ENCODE measurements around the gene RGS18.

RGS18 gene

DNA sequence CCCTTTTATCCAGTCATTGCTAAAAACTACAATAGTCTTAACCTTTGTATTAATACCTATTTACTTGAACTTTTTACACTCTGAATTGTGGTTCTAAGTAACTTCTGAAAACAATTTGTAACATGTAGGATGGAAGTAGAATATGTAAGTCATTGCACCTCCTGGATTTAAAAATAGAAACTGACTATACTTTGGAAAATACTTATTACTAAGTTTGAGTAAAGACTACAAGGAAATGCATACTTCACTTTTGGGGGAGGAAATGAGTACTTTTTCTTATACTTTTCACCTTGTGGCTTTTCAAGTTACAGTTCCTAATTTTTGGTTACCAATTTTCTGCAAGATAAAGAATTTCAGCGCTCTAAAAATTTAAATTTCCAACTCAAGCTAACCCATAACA, 8.7 kb downstream of the RGS18 start:
- TF ChIP-seq SPI1 (IDR thresholded peaks at IDR 0.05; ENCODE audit: borderline replicate concordance, low read depth) (0 out of 2 replicates have a peak, but pooled peaks have one; percentile 6), GABPA (IDR thresholded peaks at IDR 0.05; ENCODE audit: low read depth) (no peak)
- Histone ChIP-seq H3K27ac (replicated peaks) (peak overlapping the region; percentile 64), H3K4me3 (replicated peaks; ENCODE audit: insufficient read depth, low read length) (no peak overlapping the region), H3K27me3 (ENCODE audit: insufficient read depth, poor library complexity, severe bottlenecking) (no peaks in the 10 kb centered on the region)
- no peak for DNase-seq (ENCODE audit: low read depth in 1 of 2, low spot score in 1 of 2)

DNA sequence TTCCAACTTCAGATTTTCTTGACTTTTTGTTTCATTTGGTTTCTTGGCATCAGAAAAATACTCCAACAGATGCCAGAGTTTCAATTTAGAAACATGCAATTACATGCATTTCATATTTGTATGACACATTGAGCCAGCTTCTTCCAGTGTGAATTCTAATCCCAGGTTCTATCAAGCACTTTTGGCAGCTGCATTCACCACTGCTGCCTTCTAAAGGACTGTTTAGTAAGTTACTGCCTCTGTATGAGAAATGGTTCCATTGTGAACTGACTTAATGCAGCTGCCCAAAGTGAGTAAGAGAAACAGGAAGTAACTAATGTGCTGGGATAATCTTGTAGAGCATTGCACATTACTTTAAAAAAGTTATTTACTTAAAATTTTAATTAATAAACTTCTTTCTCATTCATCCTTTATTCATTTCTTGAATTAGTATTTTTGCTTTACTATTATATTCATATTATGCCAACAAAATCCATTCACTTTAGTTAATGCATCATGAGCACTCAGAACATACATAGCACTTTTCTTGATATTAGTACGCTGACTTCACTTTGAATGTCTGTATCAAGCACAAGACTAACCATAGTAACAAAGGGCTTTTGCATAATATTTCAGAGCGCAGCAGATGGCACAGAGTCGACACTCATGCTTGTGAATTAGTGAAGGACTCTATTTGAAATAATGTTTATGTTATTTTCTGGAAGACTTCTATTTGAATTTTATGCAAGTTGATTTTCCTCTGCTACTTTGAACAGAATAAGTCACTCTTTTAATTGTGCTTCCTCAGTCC, 9.8 kb downstream of the RGS18 start:
- TF ChIP-seq, protein P1, sequence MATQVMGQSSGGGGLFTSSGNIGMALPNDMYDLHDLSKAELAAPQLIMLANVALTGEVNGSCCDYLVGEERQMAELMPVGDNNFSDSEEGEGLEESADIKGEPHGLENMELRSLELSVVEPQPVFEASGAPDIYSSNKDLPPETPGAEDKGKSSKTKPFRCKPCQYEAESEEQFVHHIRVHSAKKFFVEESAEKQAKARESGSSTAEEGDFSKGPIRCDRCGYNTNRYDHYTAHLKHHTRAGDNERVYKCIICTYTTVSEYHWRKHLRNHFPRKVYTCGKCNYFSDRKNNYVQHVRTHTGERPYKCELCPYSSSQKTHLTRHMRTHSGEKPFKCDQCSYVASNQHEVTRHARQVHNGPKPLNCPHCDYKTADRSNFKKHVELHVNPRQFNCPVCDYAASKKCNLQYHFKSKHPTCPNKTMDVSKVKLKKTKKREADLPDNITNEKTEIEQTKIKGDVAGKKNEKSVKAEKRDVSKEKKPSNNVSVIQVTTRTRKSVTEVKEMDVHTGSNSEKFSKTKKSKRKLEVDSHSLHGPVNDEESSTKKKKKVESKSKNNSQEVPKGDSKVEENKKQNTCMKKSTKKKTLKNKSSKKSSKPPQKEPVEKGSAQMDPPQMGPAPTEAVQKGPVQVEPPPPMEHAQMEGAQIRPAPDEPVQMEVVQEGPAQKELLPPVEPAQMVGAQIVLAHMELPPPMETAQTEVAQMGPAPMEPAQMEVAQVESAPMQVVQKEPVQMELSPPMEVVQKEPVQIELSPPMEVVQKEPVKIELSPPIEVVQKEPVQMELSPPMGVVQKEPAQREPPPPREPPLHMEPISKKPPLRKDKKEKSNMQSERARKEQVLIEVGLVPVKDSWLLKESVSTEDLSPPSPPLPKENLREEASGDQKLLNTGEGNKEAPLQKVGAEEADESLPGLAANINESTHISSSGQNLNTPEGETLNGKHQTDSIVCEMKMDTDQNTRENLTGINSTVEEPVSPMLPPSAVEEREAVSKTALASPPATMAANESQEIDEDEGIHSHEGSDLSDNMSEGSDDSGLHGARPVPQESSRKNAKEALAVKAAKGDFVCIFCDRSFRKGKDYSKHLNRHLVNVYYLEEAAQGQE (IDR thresholded peaks at IDR 0.05; ENCODE audit: insufficient replicate concordance, low read depth), result no peak
- TF ChIP-seq, protein P2, sequence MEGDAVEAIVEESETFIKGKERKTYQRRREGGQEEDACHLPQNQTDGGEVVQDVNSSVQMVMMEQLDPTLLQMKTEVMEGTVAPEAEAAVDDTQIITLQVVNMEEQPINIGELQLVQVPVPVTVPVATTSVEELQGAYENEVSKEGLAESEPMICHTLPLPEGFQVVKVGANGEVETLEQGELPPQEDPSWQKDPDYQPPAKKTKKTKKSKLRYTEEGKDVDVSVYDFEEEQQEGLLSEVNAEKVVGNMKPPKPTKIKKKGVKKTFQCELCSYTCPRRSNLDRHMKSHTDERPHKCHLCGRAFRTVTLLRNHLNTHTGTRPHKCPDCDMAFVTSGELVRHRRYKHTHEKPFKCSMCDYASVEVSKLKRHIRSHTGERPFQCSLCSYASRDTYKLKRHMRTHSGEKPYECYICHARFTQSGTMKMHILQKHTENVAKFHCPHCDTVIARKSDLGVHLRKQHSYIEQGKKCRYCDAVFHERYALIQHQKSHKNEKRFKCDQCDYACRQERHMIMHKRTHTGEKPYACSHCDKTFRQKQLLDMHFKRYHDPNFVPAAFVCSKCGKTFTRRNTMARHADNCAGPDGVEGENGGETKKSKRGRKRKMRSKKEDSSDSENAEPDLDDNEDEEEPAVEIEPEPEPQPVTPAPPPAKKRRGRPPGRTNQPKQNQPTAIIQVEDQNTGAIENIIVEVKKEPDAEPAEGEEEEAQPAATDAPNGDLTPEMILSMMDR (IDR thresholded peaks at IDR 0.05; ENCODE audit: insufficient read depth, low read length), result no peak
- TF ChIP-seq POLR2AphosphoS5 (IDR thresholded peaks at IDR 0.05; ENCODE audit: low read depth) (no peak), SPI1 (IDR thresholded peaks at IDR 0.05; ENCODE audit: borderline replicate concordance, low read depth) (no peak), GABPA (IDR thresholded peaks at IDR 0.05; ENCODE audit: low read depth) (no peak)
- DNase-seq (ENCODE audit: low read depth in 1 of 2, low spot score in 1 of 2), result peak in 1 of 2 experiments; percentile 57
- no peaks in the 10 kb centered on the region for H3K27me3 ChIP-seq (ENCODE audit: insufficient read depth, poor library complexity, severe bottlenecking)
- peak overlapping the region; percentile 64 for H3K27ac ChIP-seq (replicated peaks)
- H3K4me3 ChIP-seq (replicated peaks; ENCODE audit: insufficient read depth, low read length), result no peak overlapping the region

GRCh38 chr1:192168964-192169363, 10.7 kb downstream of the RGS18 start:
- no peak for DNase-seq (ENCODE audit: low read depth in 1 of 2, low spot score in 1 of 2)
- TF ChIP-seq POLR2AphosphoS5 (IDR thresholded peaks at IDR 0.05; ENCODE audit: low read depth) (no peak), GABPA (IDR thresholded peaks at IDR 0.05; ENCODE audit: low read depth) (no peak), SPI1 (IDR thresholded peaks at IDR 0.05; ENCODE audit: borderline replicate concordance, low read depth) (no peak)
- TF ChIP-seq, protein P2 (IDR thresholded peaks at IDR 0.05; ENCODE audit: insufficient read depth, low read length), result no peak
- TF ChIP-seq, protein P1 (IDR thresholded peaks at IDR 0.05; ENCODE audit: insufficient replicate concordance, low read depth), result no peak
- Histone ChIP-seq H3K4me3 (replicated peaks; ENCODE audit: insufficient read depth, low read length) (no peak overlapping the region), H3K27me3 (ENCODE audit: insufficient read depth, poor library complexity, severe bottlenecking) (no peaks in the 10 kb centered on the region), H3K27ac (replicated peaks) (peak overlapping the region; percentile 64)

GRCh38 chr1:192170196-192170984, 12.1 kb downstream of the RGS18 start:
- no peaks in the 10 kb centered on the region for H3K27me3 ChIP-seq (ENCODE audit: insufficient read depth, poor library complexity, severe bottlenecking)
- H3K27ac ChIP-seq (replicated peaks), result peak overlapping the region; percentile 64
- no peak overlapping the region for H3K4me3 ChIP-seq (replicated peaks; ENCODE audit: insufficient read depth, low read length)
- peak in 1 of 2 experiments; percentile 52 for DNase-seq (ENCODE audit: low read depth in 1 of 2, low spot score in 1 of 2)
- TF ChIP-seq SPI1 (IDR thresholded peaks at IDR 0.05; ENCODE audit: borderline replicate concordance, low read depth) (peak; percentile 60), POLR2AphosphoS5 (IDR thresholded peaks at IDR 0.05; ENCODE audit: low read depth) (no peak)

All from HL-60 (cell line).